HG03095 (cell line): ENCODE data around the gene EMSY.
"Not testable (repeated sequence)": the region's sequence is repeated elsewhere in the genome, so short reads cannot be mapped to it uniquely, and the experiment has no call there.

Experiments
- ATAC-seq: cut with Tn5 transposase; IDR thresholded peaks from one replicate; pipeline ENCODE4 v1.9.1; 2021; ENCODE audit warnings: moderate library complexity; ENCODE audit not compliant: unreplicated experiment

EMSY gene

GRCh38 chr11:76562541-76562940 lies 117.7 kb downstream of the EMSY start:
- no peak for ATAC-seq

DNA sequence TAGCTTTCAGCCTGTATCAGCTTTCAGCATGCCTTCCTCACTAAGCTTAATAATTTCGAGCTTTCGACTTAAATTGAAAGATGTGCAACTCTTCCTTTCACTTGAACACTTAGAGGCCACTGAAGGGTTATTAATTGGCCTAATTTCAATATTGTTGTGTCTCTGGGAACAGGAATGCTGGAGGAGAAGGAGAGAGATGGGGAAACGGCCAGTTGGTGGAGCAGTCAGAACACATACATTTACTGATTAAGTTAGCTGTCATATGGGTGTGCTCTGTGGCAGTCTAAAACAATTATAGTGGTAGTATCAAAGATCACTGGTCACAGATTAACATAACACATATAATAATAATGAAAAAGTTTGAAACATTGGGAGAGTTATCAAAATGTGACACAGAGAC lies 119.5 kb downstream of the EMSY start:
- ATAC-seq, result no peak

DNA sequence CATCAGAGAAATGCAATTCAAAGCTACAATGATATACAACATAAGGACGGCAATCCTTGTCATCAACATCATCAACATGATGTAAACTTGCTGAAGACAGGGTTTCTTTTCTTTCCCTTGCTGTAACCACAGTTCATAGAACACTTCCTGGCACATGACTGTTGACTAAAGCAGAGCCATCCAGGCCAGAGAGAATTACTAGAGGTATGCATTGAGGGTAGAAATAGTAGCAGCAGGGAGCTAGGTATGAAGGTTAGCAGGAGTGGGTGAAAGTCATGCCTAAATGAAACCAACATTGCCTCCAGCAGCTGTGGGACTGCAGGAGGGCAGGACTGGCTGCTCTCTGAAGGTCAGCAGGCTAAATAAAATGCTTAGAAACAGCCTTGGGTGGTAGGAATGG lies 122.0 kb downstream of the EMSY start:
- no peak for ATAC-seq

- ATAC-seq, result no peak
These were observed 122.4 kb downstream of the EMSY start for GRCh38 chr11:76567261-76567660.

- ATAC-seq, result no peak
These were observed 123.3 kb downstream of the EMSY start for GRCh38 chr11:76568139-76568538.

DNA sequence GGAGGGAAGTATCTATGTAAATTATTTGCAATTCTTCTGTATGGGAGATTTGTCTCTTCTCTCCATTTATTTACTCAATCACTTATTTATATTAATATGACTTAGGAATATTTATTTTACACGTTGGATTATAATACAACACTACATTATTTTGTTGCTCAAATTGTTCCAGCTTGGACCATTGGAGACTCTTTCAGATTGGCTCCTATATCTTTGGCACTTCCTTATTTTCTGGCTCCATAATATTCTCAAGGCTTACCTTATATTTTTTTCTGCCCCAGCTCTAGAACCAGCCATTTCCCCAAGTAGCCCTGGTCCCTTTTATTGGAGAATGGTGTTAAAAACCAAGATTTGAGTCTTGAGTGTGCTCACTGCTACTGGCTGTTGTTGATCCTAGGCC lies 123.8 kb downstream of the EMSY start:
- ATAC-seq, result no peak

DNA sequence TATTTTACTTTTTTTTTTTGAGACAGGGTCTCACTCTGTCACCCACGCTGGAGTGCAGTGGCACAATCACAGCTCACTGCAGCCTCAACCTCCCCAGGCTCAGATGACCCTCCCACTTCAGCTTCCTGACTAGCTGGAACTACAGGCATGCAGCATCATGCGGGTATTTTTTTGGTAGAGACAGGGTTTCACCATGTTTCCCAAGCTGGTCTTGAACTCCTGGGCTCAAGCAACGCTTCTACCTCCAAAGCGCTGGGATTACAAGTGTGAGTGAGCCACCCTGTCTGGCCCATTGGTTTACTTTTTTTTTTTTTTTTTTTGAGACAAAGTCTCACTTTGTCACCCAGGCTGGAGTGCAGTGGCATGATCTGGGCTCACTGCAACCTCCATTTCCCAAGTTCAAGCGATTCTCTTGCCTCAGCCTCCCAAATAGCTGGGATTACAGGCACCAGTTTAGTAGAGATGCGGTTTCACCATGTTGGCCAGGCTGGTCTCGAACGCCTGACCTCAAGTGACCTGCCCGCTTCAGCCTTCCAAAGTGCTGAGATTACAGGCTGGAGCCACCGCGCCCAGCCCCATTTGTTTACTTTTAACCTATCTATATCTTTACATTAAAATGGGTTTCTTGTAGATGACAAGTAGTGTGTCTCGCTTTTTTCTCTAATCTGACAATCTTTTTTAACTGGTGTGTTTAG lies 127.5 kb downstream of the EMSY start:
- ATAC-seq, result not testable (repeated sequence)

- ATAC-seq, result no peak
These were observed 129.6 kb downstream of the EMSY start for GRCh38 chr11:76574406-76574805.

DNA sequence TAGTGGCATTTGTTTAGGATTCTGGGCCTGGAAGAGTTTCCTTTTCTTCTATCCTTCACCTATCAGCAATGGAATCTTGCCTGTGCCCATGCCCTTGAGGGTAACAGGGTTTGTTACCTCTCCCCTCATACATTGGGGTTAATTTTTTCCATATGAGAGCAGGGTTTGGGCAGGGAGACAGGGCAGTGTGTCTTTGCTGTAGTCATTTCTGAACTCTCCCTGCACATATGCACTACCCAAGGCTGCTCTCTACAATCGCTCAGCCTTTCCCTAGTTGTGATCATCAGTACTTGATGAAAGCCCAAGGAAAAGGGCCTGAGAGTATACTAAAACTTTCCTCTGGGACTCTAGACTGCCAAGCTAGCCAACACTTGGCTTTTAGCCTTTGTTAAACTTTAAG lies 130.1 kb downstream of the EMSY start:
- ATAC-seq, result no peak

- ATAC-seq, result no peak
These were observed 132.6 kb downstream of the EMSY start for GRCh38 chr11:76577226-76577920.

DNA sequence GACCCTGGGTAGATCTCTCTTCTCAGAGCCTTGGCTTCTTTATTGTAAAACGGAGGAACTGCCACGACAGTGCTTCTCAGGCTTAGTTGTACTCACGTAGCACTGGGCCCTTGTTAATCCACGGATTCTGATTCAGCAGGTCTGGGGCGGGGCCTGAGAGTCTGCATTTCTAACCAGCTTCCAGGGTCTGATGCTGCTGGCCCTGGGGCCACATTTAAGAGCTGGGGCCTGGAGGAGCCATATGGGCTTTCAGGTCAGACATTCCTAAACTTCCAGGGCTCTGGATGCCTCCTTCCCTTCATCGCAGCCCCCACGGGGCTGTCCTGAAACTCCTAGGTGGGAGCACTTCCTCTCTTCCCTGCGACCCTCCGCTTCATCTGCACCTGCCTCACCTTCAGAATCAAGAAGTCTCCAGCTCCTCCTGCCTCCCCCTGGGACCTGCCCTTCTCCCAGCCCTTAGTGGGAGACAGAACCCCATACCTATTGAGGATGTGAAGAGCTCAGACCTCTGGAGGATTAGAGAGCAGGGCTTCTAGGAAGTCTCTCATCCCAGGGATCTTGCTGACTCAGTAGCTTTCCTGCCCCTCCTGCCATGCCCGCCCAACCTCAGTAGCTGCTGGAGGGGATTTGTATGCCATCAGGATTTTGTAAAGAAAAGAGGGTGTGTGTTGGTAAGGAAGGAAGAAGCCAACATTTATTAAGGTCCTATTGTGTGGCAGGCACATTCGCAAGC lies 133.3 kb downstream of the EMSY start:
- no peak for ATAC-seq

GRCh38 chr11:76578654-76579055 lies 133.8 kb downstream of the EMSY start:
- ATAC-seq, result no peak

DNA sequence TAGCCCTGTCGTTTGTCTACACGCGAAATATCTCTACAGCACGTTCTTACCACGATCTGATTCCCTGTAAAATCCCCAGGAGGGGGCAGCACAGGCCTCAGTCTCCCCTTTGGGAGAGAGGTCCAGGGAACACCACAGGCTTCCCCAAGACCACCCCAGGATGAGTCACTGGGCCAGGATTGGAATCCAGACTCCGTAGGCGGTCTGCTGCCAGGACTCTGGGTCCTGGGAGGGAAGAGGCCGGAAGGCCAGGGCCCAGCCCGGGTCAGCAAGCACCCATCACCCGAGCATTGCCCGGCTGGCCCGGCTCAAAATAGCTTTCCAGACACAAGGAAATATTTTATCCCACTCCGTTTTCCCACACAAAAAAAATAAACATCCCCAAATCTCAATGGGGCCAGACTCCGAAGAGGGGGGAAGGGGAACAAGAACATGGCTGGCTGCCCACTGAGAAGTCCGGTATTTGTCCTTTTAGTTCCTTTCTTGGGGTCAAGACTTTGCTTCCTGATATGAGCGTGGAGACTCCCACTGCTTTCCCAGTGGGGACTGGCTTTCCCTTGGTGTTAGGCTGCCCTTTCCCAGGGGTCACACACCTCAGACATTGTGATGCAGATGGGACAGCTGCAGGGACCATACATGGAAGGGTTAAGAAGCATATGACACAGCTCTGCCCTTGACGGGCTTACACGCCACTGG lies 134.4 kb downstream of the EMSY start:
- ATAC-seq, result no peak

GRCh38 chr11:76579752-76580151 lies 134.9 kb downstream of the EMSY start:
- ATAC-seq, result no peak

- not testable (repeated sequence) for ATAC-seq
These were observed 137.7 kb downstream of the EMSY start for GRCh38 chr11:76582471-76582870.

DNA sequence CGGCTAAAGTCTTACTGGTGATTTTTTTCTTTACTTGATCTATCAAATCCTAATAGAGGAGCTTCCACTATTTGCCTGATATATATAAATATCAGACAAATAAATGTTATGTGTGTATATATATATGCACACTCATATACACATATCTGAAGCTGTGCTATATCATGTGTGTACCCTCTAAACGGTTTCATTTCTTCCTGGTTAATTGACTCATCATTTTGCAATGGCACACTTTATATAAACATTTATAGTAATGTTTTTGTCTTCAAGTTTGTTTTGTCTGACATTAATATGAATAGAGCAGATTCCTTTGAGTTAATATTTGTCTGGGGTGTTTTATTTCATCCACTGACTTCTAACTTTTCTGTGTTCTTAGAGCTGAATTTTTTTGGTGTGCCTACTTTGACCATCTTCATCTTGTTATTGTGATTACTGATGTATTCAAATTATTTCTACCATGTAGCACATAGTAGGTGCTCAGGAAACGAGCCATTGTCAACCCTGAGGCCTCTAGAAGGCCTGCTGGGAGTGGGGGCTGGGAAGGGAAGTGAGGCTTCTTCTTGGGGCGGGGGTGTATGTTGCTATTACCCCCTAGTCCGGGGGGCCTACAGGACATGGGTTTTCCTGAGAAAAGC lies 143.1 kb downstream of the EMSY start:
- no peak for ATAC-seq

- no peak for ATAC-seq
These were observed 143.9 kb downstream of the EMSY start for GRCh38 chr11:76588455-76589325.

GRCh38 chr11:76589477-76589876 lies 144.7 kb downstream of the EMSY start:
- no peak for ATAC-seq

DNA sequence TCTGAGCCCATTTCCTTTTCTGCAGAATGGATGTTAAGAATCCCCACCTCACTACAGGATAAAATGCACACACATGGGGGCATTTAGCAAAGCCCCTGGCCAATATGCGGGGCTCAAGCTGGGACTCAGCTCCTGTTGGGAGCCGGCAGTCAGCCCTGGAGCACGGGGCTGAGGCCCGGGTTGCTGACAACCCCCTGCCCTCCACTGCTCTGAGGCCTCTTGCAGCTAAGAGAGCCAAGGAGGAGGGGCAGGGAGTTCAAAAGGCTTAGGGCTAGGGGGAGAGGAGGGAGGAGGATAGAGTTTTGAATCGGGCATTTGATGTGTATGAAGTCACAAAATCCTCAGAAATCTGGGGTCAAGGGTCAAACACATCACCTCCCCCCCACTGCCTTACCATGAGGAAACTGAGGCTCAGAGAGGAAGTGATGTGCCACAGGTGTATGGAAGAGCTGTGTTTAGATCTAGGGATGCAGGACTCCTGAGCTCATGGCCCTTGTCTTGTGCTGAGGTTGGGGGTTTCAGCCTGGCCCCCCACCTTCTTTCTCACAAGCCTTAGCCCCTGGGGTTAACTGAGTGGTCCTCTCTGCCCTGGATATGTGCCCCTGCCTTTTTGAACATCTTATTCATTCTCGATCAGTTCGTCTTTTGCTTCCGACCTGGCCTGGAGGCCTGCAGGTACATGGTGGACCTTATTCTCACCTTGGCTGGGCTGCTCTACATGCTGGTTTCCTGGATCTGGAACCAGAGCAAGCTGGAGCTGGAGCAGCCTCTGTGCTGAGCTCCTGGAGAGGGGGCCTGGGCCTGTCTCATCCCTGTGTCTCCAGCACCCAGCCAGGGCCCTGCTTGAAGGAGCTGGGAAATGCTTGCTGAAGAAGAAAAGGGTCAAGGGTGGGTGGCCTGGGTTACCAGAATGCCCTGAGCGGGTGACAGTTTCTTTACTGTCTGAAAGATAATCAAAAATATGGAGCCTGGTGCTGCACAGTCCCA lies 145.4 kb downstream of the EMSY start:
- no peak for ATAC-seq
